GM18505 (cell line): ENCODE results near the gene NFE2L1.
"Not testable (repeated sequence)": the region's sequence is repeated elsewhere in the genome, so short reads cannot be mapped to it uniquely, and the experiment has no call there.

ENCODE experiments used
- ATAC-seq: cut with Tn5 transposase; IDR thresholded peaks from one replicate; pipeline ENCODE4 v1.9.1; 2021; ENCODE audit not compliant: unreplicated experiment
- POLR2A ChIP-seq: IDR thresholded peaks from 4 replicates; pipeline ENCODE4 v1.6.1; 2011; ENCODE audit warnings: borderline replicate concordance; ENCODE audit not compliant: insufficient read depth, insufficient read length; ENCODE audit errors: extremely low read depth

NFE2L1 gene

GRCh38 chr17:48028736-48029135 lies 19.4 kb upstream of the NFE2L1 start:
- TF ChIP-seq POLR2A: no peak
- no peak for ATAC-seq

GRCh38 chr17:48030531-48030930 lies 17.6 kb upstream of the NFE2L1 start:
- TF ChIP-seq POLR2A: no peak
- no peak for ATAC-seq

GRCh38 chr17:48031966-48032365 lies 16.2 kb upstream of the NFE2L1 start:
- TF ChIP-seq POLR2A: no peak
- no peak for ATAC-seq

GRCh38 chr17:48034734-48035133 lies 13.4 kb upstream of the NFE2L1 start:
- not testable (repeated sequence) for ATAC-seq

- no peak for ATAC-seq
- no peak for TF ChIP-seq POLR2A
Observed at GRCh38 chr17:48036693-48037035, 11.5 kb upstream of the NFE2L1 start.

- TF ChIP-seq POLR2A: no peak
- no peak for ATAC-seq
Observed at GRCh38 chr17:48037036-48037837, 10.9 kb upstream of the NFE2L1 start, which contains the start of gene COPZ2. Gene COPZ2, minus strand, starts transcription at chr17:48037797. Its CDS starts 20 bp downstream, at chr17:48037777.

- TF ChIP-seq POLR2A: no peak
- ATAC-seq: no peak
Observed at GRCh38 chr17:48037838-48038323, 10.3 kb upstream of the NFE2L1 start.

- TF ChIP-seq POLR2A: no peak
- no peak for ATAC-seq
Observed at GRCh38 chr17:48038687-48039086, 9.5 kb upstream of the NFE2L1 start.

- ATAC-seq: no peak
- no peak for TF ChIP-seq POLR2A
Observed at GRCh38 chr17:48043176-48043575, 5.0 kb upstream of the NFE2L1 start.

- no peak for ATAC-seq
- no peak for TF ChIP-seq POLR2A
Observed at GRCh38 chr17:48044851-48045250, 3.3 kb upstream of the NFE2L1 start.

GRCh38 chr17:48045316-48046001 lies 2.7 kb upstream of the NFE2L1 start:
- ATAC-seq: no peak
- no peak for TF ChIP-seq POLR2A

- TF ChIP-seq POLR2A: no peak
- ATAC-seq: no peak
Observed at GRCh38 chr17:48046296-48046695, 1.9 kb upstream of the NFE2L1 start.

GRCh38 chr17:48047113-48047740 lies 932 bp upstream of the NFE2L1 start:
- no peak for TF ChIP-seq POLR2A
- no peak for ATAC-seq
